ENCODE results near the gene OR1E1.

- TF ChIP-seq CTCF (IDR thresholded peaks at IDR 0.05) (no peak), POLR2A (IDR thresholded peaks at IDR 0.05) (no peak), EP300 (IDR thresholded peaks at IDR 0.05; ENCODE audit: low read depth) (no peak), POLR2AphosphoS5 (IDR thresholded peaks at IDR 0.05) (no peak)
These were observed at the start of gene OR1E1 for GRCh38 chr17:3398310-3398709.
